B cell (primary cell): ENCODE results near the gene TLK2.
"Not testable (repeated sequence)": the region's sequence is repeated elsewhere in the genome, so short reads cannot be mapped to it uniquely, and the experiment has no call there.

Experiments
- CTCF ChIP-seq: fragments of 200-600 bp; IDR thresholded peaks from one replicate; pipeline ENCODE4 v1.8.0; 2022; ENCODE audit warnings: antibody characterized with exemption, mild to moderate bottlenecking
- EZH2 ChIP-seq: IDR thresholded peaks from 2 replicates; pipeline ENCODE4 v1.6.1; 2012; ENCODE audit warnings: borderline replicate concordance, low read depth, mild to moderate bottlenecking, moderate library complexity, low read length; ENCODE audit not compliant: insufficient read depth, poor library complexity, severe bottlenecking

GRCh38 chr17:62510247-62510819 lies 31.7 kb downstream of the TLK2 start:
- TF ChIP-seq CTCF, EZH2: not testable (repeated sequence)
